ENCODE results near the gene RHBDL2. TPM values are rescaled to one million over a fixed set of nuclear protein-coding genes. Genes with fewer than 3 reads are reported as not detected.

Gene RHBDL2
- total and polyA plus RNA-seq, 9 of the 15 experiments (the other 6 are each of a cell fraction or from before 2014, with no cell fraction given): not detected

DNA sequence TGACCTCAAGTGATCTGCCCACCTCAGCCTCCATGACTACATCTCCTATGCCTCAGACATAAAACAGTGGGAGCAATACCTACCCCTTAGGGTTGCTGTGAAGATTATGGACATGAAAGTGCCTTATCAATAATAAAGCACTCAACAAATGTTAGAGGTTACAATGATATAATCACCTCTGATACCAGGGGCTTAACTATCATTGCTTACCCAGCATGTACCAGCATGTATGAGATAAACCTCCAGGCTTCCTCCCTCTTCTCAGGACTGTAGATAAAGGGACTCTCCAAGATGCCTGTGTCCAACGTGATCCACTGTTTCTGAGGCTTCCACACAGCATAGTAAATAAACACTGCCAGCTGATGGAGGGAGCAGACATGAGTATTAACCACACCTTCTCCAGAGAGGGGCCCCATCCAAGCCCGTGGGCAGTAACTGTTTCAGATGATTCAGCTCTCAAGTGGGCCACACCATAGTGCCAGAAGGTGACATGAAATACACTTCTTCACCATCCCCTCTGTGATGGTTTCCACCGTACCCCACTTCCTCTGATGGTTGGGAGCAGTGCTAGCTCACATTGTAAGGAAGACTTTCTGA, 26.2 kb downstream of the RHBDL2 start (continued):
- TF ChIP-seq NFATC3 (IDR thresholded peaks at IDR 0.05): no peak
- TF ChIP-seq, protein P1, sequence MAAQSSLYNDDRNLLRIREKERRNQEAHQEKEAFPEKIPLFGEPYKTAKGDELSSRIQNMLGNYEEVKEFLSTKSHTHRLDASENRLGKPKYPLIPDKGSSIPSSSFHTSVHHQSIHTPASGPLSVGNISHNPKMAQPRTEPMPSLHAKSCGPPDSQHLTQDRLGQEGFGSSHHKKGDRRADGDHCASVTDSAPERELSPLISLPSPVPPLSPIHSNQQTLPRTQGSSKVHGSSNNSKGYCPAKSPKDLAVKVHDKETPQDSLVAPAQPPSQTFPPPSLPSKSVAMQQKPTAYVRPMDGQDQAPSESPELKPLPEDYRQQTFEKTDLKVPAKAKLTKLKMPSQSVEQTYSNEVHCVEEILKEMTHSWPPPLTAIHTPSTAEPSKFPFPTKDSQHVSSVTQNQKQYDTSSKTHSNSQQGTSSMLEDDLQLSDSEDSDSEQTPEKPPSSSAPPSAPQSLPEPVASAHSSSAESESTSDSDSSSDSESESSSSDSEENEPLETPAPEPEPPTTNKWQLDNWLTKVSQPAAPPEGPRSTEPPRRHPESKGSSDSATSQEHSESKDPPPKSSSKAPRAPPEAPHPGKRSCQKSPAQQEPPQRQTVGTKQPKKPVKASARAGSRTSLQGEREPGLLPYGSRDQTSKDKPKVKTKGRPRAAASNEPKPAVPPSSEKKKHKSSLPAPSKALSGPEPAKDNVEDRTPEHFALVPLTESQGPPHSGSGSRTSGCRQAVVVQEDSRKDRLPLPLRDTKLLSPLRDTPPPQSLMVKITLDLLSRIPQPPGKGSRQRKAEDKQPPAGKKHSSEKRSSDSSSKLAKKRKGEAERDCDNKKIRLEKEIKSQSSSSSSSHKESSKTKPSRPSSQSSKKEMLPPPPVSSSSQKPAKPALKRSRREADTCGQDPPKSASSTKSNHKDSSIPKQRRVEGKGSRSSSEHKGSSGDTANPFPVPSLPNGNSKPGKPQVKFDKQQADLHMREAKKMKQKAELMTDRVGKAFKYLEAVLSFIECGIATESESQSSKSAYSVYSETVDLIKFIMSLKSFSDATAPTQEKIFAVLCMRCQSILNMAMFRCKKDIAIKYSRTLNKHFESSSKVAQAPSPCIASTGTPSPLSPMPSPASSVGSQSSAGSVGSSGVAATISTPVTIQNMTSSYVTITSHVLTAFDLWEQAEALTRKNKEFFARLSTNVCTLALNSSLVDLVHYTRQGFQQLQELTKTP (IDR thresholded peaks at IDR 0.05; ENCODE audit: low read depth in 1 of 2, partially characterized antibody in 2 of 2): no peak
- TF ChIP-seq, protein P2, sequence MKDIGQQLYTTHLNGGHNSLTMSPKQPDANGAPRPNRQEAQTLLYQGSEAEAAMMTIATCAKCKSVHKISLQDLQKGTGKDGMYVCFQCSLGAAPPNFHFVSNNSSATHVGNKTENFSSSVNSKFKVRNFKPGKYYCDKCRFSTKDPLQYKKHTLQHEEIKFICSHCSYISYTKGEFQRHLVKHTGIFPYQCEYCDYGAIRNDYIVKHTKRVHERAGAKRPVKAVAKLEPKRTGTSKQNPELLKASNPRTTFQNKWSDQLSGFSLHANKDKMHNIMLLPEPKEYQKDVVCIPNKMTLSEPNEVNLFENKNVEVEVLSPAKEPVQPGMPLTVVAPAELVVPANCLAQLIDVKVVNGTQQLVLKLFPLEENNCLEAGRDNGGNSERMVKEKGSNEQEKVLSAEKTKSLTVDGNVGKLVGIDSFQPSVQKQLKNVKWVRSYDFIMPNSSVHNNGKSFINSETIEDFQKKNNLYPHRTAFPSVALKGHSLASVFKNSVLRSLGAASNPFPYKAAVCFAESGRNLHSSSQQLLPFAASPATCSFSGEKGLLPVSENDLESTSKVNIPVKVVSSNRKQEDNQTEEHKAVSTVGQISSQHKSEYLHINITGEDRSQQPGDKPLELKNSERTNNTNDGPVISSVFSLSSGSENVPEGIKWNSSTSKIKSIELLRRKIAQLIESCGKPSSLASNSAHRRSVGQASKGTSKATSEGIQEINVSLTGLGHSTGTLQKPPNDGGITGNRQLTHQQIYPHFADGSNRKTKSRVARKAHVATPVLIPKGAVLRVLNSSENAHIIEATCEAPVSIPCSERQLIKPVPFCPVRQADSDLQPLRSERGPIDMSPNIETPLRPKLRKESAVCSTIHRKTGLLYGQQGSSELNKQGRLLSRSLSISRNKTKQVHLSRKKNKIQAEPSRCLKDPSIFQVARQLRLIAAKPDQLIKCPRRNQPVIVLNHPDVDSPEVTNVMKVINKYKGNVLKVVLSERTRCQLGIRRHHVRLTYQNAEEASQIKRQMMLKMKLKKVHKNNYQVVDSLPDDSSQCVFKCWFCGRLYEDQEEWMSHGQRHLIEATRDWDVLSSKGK (CRISPR knock-in tag; IDR thresholded peaks at IDR 0.05): no peak
- TF ChIP-seq HMG20A (CRISPR knock-in tag; conservative IDR thresholded peaks at IDR 0.05): no peak
- TF ChIP-seq SMARCA4 (IDR thresholded peaks at IDR 0.05): peak; percentile 97
- TF ChIP-seq, protein P3, sequence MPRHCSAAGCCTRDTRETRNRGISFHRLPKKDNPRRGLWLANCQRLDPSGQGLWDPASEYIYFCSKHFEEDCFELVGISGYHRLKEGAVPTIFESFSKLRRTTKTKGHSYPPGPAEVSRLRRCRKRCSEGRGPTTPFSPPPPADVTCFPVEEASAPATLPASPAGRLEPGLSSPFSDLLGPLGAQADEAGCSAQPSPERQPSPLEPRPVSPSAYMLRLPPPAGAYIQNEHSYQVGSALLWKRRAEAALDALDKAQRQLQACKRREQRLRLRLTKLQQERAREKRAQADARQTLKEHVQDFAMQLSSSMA (CRISPR knock-in tag; IDR thresholded peaks at IDR 0.05): no peak
- TF ChIP-seq CTCFL (IDR thresholded peaks at IDR 0.05; ENCODE audit: borderline replicate concordance, insufficient read depth, low read depth, low read length, poor library complexity, severe bottlenecking): no peak
- TF ChIP-seq ZFX (CRISPR knock-in tag; IDR thresholded peaks at IDR 0.05): 0 out of 2 replicates have a peak, but pooled peaks have one; percentile 38
- no peak for TF ChIP-seq TAF7 (tag; IDR thresholded peaks at IDR 0.05)
- TF ChIP-seq CHD4 (IDR thresholded peaks at IDR 0.05; ENCODE audit: insufficient read depth, insufficient replicate concordance, low read depth, low read length, poor library complexity, severe bottlenecking): no peak
- TF ChIP-seq CLOCK (CRISPR knock-in tag; IDR thresholded peaks at IDR 0.05; ENCODE audit: borderline replicate concordance): no peak
- TF ChIP-seq BRCA1 (IDR thresholded peaks at IDR 0.05): no peak
- no peak for TF ChIP-seq BRCA1 (CRISPR knock-in tag; IDR thresholded peaks at IDR 0.05)
- TF ChIP-seq POLR2AphosphoS5 (IDR thresholded peaks at IDR 0.05; ENCODE audit: control insufficient read depth, insufficient read depth, low read depth, low read length): peak; percentile 95

Data from K562 (cell line).